ENCODE results near the gene THSD4.

Gene THSD4

DNA sequence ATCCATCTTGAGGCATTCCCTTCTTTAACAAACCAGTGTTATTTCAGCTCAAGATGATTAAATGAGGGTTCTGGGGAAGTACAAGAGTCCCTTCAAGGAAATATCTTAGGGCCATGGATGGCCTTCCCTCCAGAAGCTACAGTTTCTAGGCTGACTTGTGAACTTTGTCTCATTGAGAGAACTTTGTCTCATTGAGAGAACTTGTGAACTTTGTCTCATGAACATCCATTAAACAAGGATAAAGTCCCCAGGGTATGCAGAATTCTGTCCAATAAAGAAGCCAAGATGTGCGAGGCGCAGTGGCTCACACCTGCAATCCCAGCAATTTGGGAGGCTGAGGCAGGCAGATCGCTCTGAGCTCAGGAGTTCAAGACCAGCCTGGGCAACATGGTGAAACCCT, 341.5 kb downstream of the THSD4 start:
- no peak for DNase-seq (ENCODE audit: low spot score)
- TF ChIP-seq, protein P1, sequence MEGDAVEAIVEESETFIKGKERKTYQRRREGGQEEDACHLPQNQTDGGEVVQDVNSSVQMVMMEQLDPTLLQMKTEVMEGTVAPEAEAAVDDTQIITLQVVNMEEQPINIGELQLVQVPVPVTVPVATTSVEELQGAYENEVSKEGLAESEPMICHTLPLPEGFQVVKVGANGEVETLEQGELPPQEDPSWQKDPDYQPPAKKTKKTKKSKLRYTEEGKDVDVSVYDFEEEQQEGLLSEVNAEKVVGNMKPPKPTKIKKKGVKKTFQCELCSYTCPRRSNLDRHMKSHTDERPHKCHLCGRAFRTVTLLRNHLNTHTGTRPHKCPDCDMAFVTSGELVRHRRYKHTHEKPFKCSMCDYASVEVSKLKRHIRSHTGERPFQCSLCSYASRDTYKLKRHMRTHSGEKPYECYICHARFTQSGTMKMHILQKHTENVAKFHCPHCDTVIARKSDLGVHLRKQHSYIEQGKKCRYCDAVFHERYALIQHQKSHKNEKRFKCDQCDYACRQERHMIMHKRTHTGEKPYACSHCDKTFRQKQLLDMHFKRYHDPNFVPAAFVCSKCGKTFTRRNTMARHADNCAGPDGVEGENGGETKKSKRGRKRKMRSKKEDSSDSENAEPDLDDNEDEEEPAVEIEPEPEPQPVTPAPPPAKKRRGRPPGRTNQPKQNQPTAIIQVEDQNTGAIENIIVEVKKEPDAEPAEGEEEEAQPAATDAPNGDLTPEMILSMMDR (IDR thresholded peaks at IDR 0.05; ENCODE audit: extremely low read depth, missing control alignments) = no peak

DNA sequence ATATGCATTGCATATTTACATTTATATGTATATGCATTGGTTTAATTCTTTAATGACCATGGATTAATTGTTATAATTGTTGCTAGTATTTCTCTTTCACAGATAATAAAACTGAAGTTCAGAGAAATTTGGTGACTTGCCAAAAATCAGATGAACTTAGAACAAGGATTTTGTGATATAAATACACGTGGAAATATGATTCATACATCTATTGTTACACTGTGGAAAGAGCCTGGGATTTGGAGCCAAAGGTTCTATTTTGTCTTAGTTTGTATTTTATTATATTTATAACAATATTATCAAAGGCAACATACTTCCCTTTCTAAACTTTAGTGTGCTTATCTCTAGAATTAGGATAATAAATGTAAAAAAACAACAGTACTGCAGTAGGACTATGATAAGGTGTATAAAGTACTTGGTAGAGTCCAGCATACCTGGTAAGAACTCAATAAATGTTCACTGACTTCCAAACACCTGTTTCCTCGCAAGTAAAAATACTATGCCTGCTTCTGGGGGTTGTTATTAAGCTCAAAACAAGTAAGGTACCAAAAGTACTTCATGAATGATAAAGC, 342.9 kb downstream of the THSD4 start:
- no peak for DNase-seq (ENCODE audit: low spot score)
- TF ChIP-seq, protein P1 (IDR thresholded peaks at IDR 0.05; ENCODE audit: extremely low read depth, missing control alignments) = no peak

DNA sequence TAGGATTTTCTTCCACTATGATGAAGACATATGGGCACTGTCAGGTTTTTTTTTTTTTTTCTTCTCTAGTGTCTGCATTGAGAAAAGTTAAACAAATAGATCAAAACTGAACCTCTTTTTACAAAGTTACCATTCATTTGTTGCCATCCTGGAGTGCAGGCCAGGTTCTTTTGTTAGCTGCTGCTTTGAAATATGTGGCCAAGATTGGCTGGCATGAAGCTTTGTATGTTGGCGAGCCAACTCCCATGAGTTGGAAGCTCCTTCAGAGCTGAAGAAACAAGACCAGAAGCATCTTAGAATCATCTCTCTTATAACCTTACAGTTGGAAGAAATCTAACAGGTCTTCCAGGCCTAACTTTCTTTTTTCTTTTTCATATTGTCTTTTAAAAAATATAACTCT, 346.5 kb downstream of the THSD4 start:
- DNase-seq (ENCODE audit: low spot score) = no peak
- TF ChIP-seq, protein P1 (IDR thresholded peaks at IDR 0.05; ENCODE audit: extremely low read depth, missing control alignments) = no peak

DNA sequence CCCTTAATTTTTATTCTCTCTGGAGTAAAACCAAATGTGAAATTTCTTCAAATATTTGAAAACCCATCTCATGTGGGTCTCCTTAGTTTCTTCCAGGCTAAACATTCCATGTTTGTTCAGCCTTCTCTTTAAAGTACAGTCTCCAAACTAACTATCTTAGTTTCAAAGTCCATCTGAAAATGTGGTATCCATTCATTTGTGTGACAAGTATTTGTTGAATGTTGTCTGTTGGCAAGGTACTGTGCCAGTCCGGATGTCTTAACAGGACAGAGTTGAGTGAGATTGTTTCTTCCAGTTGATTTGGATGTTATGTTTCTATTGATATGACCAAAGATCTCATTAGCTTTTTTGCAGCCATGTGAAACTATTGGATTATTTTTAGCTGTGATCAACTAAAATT, 347.4 kb downstream of the THSD4 start:
- TF ChIP-seq, protein P1 (IDR thresholded peaks at IDR 0.05; ENCODE audit: extremely low read depth, missing control alignments) = no peak

DNA sequence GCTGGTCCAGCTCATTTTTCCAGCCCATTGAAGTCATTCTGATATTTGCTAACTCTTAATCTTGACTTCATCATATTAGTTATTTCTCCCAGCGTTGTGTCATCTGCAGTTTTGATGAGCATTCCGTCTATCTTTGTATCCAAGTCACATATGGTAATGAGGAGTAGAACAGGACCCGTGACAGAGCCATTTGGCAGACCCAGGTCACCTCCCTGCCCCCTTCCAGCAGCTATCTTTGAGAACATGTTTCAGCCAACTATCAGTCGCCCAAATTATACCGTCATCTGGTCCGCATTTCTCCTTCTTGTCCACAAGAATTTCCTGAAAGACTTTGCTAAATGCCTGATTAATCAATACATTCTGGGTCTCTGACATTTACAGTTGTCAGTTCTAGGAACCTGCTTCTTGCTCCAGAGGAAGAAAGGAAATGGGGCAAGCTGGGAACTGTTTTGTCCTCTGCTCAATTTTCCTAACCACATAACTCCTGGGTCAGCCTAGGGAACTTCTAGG, 347.9 kb downstream of the THSD4 start:
- no peak for DNase-seq (ENCODE audit: low spot score)
- TF ChIP-seq, protein P1 (IDR thresholded peaks at IDR 0.05; ENCODE audit: extremely low read depth, missing control alignments) = no peak

More for the DNA sequence above, 347.4 kb downstream of the THSD4 start:
- no peak for DNase-seq (ENCODE audit: low spot score)

DNA sequence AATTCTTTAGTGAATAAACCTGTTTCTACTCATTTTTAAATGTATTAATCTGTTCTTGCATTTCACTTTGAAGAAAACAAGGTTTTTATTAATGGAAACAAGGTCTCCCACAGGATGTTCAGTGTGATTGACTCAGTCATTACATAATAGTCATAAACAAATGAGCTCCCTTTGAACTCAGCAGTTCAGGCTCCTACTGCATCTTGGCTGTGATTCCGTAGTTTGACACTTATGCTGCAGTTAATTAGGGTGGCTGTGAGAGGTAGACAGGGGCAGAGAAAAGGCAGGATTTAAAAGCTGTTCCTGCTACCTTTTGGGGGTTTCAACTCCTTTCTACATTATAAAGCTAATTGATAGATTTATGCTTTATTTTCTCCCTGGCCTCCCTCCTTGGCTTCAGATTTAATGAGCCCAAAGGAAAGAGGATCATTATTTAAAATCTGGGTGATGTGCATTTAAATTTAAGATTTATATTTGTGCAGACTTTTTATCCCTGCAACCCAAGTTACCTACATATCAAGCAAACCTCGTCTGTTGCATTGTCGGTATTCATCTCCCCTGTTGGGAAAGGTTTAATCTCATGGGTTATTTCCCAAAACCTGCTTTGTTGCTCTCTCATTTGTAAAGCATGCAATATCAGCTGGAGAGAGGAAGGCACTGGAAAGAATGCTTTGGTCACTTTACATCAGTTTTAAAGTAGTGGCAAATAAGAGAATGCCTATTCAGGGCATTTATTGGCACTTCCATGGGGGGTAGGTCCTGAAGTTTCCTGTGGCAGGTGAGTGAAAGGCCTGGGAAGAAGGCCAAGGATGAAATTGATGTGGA, 350.1 kb downstream of the THSD4 start:
- TF ChIP-seq, protein P1 (IDR thresholded peaks at IDR 0.05; ENCODE audit: extremely low read depth, missing control alignments) = no peak
- no peak for DNase-seq (ENCODE audit: low spot score)

DNA sequence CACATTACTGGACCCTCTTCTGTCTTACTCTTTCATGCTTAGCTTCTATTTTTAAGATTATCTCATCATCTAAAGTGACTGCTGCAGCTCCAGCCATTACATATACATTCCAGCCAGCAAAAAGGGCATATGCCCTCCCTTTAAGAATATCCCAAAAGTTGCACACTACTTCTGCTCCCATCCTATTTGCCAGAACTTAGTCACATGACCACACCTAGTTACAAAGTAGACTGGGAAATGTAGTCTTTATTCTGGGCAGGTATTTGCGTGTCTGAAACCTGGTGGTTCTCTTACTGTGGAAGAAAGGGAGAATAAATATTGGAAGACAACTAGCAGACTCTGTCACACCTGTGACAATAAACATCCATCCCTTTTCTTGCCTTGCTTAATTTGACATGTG, 353.4 kb downstream of the THSD4 start:
- no peak for DNase-seq (ENCODE audit: low spot score)
- TF ChIP-seq, protein P1 (IDR thresholded peaks at IDR 0.05; ENCODE audit: extremely low read depth, missing control alignments) = no peak

Measured in GM20000 (cell line).